Brain microvascular endothelial cell (primary cell): ENCODE results near the gene CCDC71L.
"Not testable (repeated sequence)": the region's sequence is repeated elsewhere in the genome, so short reads cannot be mapped to it uniquely, and the experiment has no call there.

Source experiments
- DNase-seq: peaks from one replicate; pipeline ENCODE4 v3.0.0-alpha.2; 2020
- H3K27ac ChIP-seq: fragments of 250-450 bp; sonication (Bioruptor Pico); 2 replicates; pipeline ENCODE4 v1.5.1; 2020; ENCODE audit warnings: mild to moderate bottlenecking, moderate library complexity
- H3K27me3 ChIP-seq: fragments of 250-450 bp; sonication (Bioruptor Pico); replicated peaks from 2 replicates; pipeline ENCODE4 v1.5.1; 2020; ENCODE audit warnings: mild to moderate bottlenecking
- H3K36me3 ChIP-seq: fragments of 250-450 bp; sonication (Bioruptor Pico); replicated peaks from 2 replicates; pipeline ENCODE4 v1.5.1; 2020; ENCODE audit warnings: mild to moderate bottlenecking
- H3K4me3 ChIP-seq: 2 replicates; pipeline ENCODE4 v1.5.1; 2011; ENCODE audit warnings: low read depth, mild to moderate bottlenecking, control low read depth, low read length, moderate library complexity
- in situ Hi-C: cut with HindIII; loops from 2 replicates; pipeline ENCODE4 v1.10.0; 2017; ENCODE audit warnings: low sequenced_read_pairs, low pct_ligation_motif_present
- TF ChIP-seq, protein P1 (sequence below): IDR thresholded peaks from 2 replicates; pipeline ENCODE4 v1.5.1; 2011; ENCODE audit warnings: low read depth, mild to moderate bottlenecking, moderate library complexity, low read length, control low read depth, inconsistent platforms; ENCODE audit errors: missing control alignments

The CCDC71L gene

DNA sequence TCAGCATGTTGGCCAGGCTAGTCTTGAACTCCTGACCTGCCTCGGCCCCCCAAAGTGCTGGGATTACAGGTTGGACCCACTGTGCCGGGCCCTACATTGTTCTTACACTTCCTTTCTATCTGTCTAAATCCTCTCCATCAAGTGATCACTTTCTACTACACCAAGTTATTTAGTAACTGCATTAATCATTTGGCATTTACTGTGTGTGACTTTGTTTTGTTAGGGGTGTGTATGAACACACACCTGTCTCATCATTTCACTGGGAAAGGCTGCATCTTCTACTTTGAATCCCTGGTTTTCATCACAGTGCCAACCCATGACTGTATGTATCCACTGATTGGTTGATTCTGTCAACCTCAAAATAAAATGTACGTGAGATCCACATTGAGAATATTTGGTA lies 23.0 kb upstream of the CCDC71L start:
- no peaks in the 10 kb centered on the region for H3K27me3 ChIP-seq
- in situ Hi-C loops = no loop called here
- TF ChIP-seq, protein P1, sequence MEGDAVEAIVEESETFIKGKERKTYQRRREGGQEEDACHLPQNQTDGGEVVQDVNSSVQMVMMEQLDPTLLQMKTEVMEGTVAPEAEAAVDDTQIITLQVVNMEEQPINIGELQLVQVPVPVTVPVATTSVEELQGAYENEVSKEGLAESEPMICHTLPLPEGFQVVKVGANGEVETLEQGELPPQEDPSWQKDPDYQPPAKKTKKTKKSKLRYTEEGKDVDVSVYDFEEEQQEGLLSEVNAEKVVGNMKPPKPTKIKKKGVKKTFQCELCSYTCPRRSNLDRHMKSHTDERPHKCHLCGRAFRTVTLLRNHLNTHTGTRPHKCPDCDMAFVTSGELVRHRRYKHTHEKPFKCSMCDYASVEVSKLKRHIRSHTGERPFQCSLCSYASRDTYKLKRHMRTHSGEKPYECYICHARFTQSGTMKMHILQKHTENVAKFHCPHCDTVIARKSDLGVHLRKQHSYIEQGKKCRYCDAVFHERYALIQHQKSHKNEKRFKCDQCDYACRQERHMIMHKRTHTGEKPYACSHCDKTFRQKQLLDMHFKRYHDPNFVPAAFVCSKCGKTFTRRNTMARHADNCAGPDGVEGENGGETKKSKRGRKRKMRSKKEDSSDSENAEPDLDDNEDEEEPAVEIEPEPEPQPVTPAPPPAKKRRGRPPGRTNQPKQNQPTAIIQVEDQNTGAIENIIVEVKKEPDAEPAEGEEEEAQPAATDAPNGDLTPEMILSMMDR = no peak

GRCh38 chr7:106681815-106682495 lies 21.0 kb upstream of the CCDC71L start:
- H3K36me3 ChIP-seq = no peaks in the 10 kb centered on the region
- peak; percentile 41 for DNase-seq
- in situ Hi-C loops = no loop called here

More for the DNA sequence above, 23.0 kb upstream of the CCDC71L start:
- Histone ChIP-seq H3K27ac (no peak overlapping the region), H3K4me3 (no peak overlapping the region), H3K36me3 (no peaks in the 10 kb centered on the region)
- no peak for DNase-seq

DNA sequence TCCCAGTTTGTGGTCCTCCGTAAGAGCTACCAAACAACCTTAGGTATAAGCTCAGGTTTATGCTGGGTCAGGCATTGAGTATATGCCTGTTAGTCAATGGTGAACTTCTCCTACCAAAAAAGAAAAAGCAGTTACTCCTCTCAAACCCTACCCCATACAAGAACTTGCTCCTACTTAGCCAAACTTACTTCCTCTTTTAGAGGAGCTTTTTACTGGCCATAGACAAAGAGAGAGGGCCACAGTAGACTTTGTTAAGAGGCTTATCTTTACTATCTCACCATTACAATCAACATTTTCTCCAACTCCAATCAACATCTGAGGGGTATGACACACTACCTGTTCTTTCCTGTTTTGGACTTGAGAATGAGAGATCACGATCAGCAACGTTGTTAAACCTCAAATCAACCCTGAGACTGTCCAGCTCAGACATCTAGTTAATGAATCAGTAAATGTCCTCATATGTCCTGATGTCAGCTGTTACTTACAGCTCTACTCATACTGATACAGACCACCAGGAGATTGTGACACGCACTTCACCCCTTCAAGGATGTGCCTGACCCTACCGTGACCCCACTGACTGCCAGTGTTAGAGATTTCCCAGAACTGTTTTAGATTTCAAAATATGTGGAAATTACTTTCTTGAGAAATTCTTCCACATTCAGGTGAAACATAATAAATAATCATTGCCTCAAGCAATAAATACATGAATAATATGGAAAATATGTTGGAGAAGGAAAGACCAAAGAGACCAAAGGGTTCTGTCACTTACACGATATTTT lies 18.4 kb upstream of the CCDC71L start:
- Histone ChIP-seq H3K4me3 (no peak overlapping the region), H3K36me3 (no peaks in the 10 kb centered on the region), H3K27me3 (no peaks in the 10 kb centered on the region), H3K27ac (peak overlapping the region; percentile 42)
- peak; percentile 77 for DNase-seq
- in situ Hi-C loops = no loop called here
- TF ChIP-seq, protein P1 = no peak

More at GRCh38 chr7:106681815-106682495, 21.0 kb upstream of the CCDC71L start:
- Histone ChIP-seq H3K27me3 (no peaks in the 10 kb centered on the region), H3K4me3 (no peak overlapping the region), H3K27ac (no peak overlapping the region)
- TF ChIP-seq, protein P1 = no peak

DNA sequence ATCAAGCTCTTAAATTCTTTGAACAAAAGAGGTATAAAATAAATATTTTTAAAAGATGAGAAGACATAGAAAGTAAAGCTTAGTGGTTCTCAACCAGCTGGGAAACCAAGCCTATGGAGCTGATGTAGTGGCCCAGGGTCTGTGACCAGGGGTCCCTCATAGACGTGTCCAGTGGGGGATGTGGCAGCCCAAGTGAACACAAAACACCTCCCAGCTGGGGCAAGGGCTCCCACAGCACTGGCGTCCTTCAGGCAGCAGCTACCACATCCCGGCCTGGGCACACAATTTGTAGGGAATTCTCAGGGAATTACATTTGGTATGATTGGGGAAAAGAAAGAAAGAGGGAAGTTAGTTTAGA lies 17.8 kb upstream of the CCDC71L start:
- H3K27ac ChIP-seq = peak overlapping the region; percentile 41
- TF ChIP-seq, protein P1 = no peak
- in situ Hi-C loops = no loop called here
- no peaks in the 10 kb centered on the region for H3K36me3 ChIP-seq
- H3K27me3 ChIP-seq = no peaks in the 10 kb centered on the region
- no peak for DNase-seq
- H3K4me3 ChIP-seq = no peak overlapping the region

DNA sequence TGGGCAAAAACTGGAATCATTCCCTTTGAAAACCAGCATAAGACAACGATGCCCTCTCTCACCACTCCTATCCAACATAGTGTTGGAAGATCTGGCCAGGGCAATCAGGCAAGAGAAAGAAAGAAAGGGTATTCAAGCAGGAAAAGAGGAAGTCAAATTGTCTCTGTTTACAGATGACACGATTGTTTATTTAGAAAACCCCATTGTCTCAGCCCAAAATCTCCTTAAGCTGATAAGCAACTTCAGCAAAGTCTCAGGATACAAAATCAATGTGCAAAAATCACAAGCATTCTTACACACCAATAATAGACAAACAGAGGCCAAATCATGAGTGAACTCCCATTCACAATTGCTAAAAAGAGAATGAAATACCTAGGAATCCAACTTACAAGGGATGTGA lies 15.5 kb upstream of the CCDC71L start:
- DNase-seq, H3K4me3 ChIP-seq, H3K27me3 ChIP-seq, H3K36me3 ChIP-seq, H3K27ac ChIP-seq, in situ Hi-C loops: not testable (repeated sequence)

GRCh38 chr7:106673688-106674087 lies 12.7 kb upstream of the CCDC71L start:
- H3K27me3 ChIP-seq, in situ Hi-C loops, H3K27ac ChIP-seq, H3K4me3 ChIP-seq, H3K36me3 ChIP-seq, DNase-seq: not testable (repeated sequence)

GRCh38 chr7:106671930-106672329 lies 11.0 kb upstream of the CCDC71L start:
- DNase-seq, in situ Hi-C loops, H3K27me3 ChIP-seq, H3K36me3 ChIP-seq, H3K27ac ChIP-seq, H3K4me3 ChIP-seq: not testable (repeated sequence)
